ENCODE measurements around the gene SLC16A14. TPM values are rescaled to one million over a fixed set of nuclear protein-coding genes. Genes with fewer than 3 reads are reported as not detected.
"Not testable (repeated sequence)": the region's sequence is repeated elsewhere in the genome, so short reads cannot be mapped to it uniquely, and the experiment has no call there.

Gene SLC16A14, protein sequence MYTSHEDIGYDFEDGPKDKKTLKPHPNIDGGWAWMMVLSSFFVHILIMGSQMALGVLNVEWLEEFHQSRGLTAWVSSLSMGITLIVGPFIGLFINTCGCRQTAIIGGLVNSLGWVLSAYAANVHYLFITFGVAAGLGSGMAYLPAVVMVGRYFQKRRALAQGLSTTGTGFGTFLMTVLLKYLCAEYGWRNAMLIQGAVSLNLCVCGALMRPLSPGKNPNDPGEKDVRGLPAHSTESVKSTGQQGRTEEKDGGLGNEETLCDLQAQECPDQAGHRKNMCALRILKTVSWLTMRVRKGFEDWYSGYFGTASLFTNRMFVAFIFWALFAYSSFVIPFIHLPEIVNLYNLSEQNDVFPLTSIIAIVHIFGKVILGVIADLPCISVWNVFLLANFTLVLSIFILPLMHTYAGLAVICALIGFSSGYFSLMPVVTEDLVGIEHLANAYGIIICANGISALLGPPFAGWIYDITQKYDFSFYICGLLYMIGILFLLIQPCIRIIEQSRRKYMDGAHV
- 0.21 and 0.26 TPM in 2 replicates for total RNA-seq

DNA sequence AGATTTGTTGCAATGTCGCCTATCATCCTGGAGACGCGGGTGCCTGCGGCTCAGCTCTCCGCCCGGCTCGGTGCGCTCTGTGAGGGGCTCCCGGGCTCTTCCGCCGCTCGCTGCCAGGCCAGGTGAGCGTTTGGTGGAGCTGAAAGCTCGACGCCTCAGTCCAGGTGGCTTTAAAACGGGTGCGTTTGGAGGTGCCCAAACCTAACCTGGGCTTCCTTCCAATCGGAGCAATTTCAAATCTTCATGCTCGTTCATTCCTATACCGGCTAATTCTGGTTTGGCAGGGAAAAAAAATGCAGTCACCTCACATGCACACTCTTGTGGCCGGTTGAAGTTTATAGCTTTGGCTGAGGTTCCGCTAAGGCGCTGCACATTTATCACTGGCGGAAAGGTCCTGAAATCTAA is at the start of gene SLC16A14:
TSS of gene SLC16A14 (minus strand) at position 274 of the 405 bp plus-strand sequence. CDS start 9,572 bp downstream, outside the sequence.
- DNase-seq (ENCODE audit: low read depth, low spot score), result peak; percentile 4

DNA sequence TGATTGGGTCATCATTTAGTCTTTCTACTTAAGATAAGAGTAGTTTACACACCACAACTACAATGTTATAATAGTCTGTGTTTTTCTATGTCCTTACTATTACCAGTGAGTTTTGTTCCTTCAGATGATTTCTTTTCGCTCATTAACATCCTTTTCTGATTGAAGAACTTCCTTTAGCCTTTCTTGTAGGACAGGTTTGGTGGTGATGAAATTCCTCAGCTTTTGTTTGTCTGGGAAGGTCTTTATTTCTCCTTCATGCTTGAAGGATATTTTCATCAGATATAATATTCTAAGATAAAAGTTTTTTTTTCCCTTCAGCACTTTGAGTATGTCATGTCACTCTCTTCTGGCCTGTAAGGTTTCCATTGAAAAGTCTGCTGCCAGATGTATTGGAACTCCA is 38.0 kb upstream of the SLC16A14 start:
- DNase-seq (ENCODE audit: low read depth, low spot score), result no peak

DNA sequence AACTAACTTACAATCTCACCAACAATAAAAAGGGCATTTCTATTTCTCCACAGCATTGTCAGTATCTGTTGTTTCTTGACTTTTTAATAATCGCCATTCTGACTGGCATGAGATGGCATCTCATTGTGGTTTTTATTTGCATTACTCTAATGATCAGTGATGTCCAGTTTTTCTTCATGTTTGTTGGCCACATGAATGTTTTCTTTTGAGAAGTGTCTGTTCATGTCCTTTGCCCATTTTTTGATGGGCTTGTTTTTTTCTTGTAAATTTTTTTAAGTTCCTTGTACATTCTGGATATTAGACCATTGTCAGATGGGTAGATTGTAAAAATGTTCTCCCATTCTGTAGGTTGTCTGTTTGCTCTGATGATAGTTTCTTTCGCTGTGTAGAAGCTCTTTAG is 33.2 kb upstream of the SLC16A14 start:
- DNase-seq (ENCODE audit: low read depth, low spot score), result not testable (repeated sequence)

DNA sequence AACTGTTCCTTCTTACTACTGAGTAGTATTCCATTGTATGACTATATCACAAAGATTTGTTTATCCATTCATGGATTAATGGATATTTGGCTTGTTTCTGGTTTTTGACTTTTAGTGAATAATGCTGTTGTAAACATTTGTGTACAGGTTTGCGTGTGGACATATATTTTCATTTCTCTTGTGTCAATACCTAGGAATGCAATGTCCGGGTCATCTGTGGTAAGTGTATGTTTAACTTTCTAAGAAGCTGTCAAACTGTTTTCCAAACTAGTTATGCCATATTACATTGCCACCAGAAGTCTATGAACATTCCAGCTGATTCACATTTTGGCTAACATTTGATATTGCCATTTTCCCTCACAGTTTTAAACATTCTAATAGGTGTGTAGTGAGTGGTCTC is 29.1 kb upstream of the SLC16A14 start:
- DNase-seq (ENCODE audit: low read depth, low spot score), result no peak

DNA sequence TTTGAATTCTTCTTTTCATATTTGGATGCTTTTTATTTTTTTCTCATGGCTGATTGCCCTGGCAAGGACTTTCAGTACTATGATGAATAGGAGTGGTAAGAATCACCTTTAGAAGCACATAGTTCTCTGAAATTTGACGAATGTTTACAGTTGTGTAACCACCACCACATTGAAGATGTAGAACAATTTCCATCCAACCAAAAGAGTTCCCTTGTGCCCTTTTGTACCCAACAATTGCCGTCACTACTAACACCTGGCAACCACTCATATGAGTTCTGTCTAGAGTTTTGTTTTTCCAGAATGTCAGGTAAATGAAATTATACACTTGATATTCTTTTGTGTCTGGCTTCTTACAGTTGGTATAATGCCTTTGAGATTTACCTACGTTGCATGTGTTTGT is 28.7 kb upstream of the SLC16A14 start:
- no peak for DNase-seq (ENCODE audit: low read depth, low spot score)

DNA sequence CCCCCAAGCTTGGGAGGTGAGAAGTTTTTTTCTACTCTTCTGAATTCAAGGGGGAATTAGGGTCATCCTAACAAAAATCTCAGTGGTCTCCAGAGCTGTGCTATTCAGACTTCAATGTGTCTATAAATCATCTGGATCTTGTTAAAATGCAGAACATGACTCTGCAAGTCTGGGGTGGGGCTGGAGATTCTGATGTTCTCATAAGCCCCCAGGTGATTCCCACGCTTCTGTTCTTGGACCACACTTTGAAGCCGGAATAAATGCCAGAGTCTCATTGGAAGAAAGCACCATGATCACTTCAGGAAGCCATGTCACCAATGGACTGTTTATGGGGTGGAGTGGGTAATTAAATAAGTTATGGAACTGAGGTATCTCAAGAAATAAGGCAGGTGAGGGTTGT is 22.2 kb upstream of the SLC16A14 start:
- no peak for DNase-seq (ENCODE audit: low read depth, low spot score)

DNA sequence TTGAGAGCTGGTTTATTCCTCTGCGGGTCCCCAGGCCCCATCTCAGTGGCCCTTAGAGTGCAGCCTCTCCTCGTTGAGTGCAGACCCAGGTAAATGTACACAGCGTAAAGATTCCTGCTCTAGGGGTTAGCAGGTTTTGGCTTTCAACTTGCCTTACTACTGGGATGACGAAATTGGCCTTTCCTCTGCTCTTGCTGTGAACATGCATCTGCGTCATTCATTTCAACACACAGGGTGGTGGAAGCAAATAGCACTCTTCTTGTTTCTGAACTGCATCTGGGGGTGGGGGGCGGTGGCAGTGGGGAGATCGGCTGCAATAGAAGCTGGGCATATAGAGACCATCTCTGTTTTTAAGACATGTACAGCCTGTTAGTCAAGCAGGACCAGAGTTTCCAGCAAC is 16.5 kb upstream of the SLC16A14 start:
- no peak for DNase-seq (ENCODE audit: low read depth, low spot score)

DNA sequence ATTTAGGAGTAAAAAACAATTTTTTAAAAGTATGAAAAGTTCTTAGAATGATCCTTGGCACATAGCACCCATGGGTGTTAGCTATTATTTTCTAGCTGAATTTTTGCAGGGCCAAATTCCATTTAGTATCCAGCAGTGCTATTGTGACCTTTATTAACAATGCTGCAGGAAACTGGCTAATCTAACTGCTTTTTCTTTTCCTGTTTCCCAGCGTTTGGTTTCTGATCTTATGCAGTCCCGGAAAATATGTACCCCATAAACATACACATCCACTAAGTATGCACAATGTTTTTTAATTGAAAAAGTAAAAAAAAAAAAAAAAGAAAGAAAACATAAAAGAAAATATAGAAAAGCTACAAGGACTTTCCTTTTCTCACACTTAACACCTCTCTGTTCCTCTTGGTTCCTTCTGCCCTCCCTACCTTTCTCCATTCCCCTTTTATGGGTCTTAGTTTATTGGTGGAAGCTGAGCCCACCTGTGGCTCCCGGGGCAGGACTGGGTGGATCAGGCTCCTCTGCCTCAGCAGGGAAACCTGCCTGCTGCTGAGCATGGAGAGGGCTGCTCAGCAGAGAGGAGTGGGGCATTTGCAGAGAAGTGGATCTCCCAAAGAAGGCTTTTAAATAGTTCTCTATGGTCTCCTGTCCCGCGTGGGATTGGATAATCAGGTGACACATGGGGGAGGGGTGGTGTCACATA is 9.3 kb upstream of the SLC16A14 start:
- peak; percentile 41 for DNase-seq (ENCODE audit: low read depth, low spot score)

DNA sequence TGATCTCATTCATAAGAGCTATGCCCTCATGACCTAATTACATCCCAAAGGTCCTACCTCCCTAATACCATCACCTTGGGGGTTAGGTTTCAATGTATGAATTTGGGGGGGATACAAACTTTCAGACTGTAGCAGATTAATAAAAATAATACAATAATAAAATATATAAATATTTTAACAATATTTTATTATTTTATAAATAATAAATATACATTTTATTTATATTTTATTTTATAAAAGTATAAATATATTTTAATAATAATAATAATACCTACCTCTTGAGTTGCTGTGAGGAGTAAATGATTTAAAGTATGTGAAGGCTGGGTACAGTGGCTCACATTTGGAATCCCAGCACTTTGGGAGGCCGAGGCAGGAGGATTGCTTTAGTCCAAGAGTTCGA is 8.1 kb upstream of the SLC16A14 start:
- DNase-seq (ENCODE audit: low read depth, low spot score), result no peak

DNA sequence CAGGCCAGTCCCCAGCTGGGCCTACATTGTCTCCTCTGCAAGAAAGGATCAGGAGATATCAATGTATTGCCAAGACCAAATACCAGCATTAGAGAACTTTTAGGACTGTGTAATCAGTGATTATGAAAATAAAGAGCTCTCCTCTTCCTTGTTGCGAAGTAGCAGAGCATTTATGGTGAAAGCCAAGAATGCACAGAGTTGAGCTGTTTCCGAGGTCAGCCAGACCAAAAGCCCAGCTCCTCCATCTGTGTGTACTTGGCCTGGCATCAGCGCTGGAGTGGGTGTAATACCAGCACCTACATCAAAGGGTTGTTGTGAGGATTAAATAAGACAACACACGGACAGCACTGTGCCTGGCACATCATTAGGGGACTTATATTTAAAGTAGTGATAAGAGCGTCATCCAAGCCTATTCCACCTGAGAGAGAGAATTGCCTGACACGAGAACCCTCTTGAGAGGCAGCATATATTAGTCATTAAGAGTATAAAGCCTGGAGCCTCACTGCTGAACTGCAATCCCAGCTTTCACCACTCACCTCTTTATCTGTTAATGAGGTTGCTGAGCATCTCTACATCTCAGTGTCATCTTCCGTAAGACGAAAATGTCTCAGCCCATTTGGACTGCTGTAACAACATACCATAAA is 7.4 kb upstream of the SLC16A14 start:
- DNase-seq (ENCODE audit: low read depth, low spot score), result no peak

DNA sequence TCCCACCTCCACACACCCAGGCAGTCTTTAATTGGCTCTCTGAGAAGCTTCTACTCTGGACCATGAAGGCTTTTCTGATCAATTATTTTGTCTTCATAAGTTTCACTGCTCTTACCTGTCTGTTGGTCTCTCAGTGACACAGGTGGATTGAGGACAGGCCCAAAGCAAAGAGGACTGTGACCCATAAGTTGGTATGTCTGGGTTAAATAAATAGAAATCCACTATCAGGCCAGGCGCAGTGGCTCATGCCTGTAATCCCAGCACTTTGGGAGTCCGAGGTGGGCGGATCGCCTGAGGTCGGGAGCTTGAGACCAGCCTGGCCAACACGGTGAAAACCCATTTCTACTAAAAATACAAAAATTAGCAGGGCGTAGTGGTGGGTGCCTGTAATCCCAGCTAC is 2.7 kb upstream of the SLC16A14 start:
- no peak for DNase-seq (ENCODE audit: low read depth, low spot score)

DNA sequence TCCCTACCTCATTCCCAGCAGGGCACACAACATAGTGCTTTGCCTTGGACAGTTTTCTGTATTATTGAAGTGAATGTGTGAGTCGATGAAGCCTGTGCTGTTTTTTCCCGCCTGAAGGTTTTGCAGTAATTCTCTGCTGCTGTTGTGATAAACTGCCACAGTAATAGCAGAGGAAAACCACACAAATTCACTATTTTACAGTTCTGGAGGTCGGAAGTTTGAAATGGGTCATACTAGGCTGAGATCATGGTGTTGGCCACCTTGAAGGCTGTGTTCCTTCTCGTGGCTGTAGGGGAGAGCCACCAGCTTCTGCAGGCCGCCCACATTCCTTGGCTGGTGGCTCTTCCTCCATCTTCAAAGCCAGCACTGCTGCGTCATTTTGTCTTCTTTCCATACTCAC is 678 bp upstream of the SLC16A14 start:
- no peak for DNase-seq (ENCODE audit: low read depth, low spot score)

DNA sequence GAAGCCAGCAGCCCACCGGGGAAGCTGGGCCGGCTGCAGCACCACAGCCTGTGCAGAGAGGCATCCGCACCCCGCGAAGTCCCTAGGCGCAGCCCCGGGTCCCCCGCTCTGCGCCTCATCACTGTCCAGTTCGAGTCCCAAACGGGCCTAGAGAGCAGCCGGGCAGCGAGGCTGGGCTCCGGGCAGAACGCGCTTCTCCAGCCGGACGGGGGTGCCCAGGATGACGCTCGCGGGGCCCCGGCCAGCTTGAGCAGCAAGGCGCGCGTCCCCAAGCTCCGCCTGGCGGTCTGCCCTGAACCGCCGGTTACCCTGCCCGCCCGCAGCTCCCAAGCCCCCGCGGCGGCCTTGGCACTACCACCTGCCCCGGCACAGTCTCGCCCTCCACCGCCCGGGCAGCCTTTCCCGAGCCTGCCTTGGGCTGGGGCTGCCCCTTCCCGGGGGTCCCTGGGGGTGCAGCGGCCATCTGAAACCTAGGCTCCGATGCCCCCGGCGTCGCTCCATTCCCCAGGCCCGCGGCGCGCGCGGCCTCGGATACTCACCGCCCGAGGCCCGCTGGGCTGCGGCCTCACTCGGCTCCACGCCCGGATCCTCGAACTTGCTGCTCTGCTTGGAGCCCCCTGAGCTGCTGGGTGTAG is 591 bp downstream of the SLC16A14 start:
- no peak for DNase-seq (ENCODE audit: low read depth, low spot score)

DNA sequence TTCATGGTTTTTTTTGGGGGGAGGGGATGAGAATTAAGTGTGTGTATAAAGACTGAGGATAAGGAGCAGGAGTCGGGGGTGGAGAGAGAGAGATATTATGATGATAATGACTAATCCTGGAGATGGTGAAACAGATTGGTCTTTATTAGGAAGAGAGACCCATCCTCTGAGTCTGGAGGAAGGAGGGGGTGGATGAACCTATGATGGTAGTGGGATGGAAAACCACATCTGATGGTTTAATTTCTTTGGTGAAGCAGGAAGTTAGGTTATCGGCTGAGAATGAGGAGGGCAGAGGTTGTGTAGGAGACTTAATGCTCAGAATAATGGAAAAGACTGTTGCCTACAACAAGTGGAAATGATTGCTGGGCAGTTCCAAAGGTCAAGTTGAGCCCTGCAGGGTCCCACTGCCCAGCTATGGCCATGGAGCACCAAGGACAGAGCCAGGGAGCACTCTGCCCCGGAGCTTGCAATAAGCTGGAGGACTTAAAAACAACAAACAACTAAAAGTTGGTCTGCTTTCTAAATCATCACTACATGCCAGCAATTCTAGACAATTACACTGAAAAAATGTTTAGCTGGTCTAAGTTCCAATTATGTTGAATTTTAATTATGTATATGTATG is 7.9 kb downstream of the SLC16A14 start:
- no peak for DNase-seq (ENCODE audit: low read depth, low spot score)

DNA sequence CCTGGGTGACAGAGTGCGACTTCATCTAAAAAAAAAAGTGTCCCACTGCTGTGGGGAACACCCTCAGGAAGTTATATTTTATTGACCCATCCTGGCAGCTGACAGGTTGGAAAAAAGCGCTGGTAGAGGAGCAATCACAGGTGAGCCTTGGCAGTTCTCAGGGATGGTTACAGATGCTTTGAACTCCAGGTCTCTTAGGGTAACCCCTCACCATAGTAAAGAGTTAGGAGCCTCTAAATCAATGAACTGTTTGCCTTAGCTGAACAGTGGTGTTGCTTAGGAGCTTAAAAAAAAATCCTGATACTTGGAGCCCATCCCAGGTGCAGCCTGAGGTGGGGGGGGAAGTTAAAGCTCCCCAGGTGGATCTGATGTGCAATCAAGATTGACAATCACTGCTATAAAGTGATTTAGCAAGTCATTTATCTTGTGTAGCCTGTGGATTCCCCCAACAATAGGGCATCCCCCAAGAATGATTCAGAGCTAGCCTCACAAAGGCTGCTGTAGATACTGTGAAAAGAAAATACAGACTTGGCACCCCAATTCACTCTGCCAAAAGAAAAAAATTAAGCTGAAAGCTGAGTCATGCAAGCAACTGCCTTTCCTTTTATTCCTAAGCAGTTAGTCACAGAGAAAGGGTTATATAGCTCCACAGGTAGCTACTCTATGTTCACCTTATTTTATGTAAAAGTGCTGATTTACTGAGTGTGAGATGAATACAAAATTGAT is 14.8 kb downstream of the SLC16A14 start:
- DNase-seq (ENCODE audit: low read depth, low spot score), result no peak

DNA sequence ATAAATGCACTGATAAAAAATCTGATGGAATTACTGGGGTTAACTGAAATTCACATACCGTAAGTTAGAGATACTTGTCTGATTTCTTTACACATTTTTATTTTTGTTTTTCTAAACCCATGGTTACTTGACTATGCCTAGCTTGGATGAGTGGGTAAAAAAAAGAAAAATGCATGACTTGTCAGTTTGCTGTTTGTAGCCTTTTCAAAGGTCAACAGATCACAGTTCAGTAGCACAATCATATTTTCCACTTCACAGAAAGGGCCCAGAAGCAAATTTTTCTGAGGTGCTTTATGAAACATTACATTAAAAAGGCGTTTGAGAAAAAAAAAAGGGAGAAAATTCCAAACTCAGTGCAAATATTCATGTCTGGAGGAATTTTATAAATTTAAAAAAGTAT is 16.4 kb downstream of the SLC16A14 start:
- DNase-seq (ENCODE audit: low read depth, low spot score), result no peak

DNA sequence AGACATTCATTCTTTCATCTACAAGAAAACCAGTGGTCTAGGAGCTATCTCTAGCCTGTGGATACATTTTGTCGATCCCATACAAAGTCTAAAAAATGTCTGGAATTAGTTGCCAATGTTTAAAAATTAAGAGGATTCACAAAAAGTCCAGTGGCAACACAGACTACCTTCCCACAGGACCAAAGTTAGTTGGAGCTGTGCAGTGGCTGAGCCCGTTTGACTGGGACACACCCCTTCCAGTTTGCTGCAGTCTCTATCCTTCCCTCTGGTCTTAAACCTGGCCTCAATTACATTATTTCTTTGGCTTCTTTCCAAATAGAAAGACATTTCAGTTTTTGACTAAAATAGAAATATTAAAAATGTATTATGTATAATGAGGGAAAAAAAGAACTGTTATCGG is 18.6 kb downstream of the SLC16A14 start:
- no peak for DNase-seq (ENCODE audit: low read depth, low spot score)

DNA sequence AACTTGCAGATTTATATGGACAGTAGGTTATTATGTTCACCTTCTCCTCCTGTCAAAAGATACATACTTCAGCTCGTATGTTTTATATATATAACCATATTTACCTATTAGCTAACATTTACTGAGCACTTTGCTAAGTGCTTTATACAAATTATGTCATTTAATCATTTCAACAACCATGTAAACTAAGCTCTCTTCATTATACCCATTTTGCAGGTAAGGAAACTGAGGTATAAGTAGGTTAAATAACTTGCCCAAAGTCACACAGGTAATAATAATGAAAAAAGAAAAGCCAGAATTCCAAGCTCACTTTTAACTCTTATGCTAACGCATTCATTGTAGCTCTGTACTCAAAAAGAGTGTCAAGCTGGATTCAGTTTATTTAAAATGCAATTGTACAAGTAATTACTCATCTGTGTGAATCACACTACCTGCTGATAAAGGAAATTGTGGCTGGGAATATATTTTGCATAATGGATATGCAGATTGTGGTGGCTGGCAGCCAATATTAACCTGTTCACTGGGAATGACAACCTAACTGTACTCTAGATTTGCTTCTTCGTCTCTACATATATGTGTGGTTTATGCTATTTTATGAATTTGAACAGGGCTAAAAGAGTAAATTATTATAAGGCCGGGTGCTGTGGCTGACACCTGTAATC is 20.6 kb downstream of the SLC16A14 start:
- DNase-seq (ENCODE audit: low read depth, low spot score), result no peak

DNA sequence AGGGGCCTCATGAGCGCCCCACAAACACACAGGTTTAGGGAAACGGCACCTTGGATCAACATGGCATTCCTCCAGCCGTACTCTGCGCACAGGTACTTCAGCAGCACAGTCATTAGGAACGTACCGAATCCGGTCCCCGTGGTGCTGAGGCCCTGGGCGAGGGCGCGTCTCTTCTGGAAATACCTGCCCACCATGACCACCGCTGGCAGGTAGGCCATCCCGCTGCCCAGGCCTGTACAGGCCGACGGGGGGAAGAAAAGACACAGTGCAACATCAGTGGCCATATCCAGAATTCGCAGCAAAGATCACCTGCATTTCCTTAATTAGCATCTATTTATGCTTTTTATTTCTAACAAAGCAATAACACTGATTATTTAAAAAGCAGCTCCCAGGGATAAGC is 22.2 kb downstream of the SLC16A14 start:
- DNase-seq (ENCODE audit: low read depth, low spot score), result no peak

DNA sequence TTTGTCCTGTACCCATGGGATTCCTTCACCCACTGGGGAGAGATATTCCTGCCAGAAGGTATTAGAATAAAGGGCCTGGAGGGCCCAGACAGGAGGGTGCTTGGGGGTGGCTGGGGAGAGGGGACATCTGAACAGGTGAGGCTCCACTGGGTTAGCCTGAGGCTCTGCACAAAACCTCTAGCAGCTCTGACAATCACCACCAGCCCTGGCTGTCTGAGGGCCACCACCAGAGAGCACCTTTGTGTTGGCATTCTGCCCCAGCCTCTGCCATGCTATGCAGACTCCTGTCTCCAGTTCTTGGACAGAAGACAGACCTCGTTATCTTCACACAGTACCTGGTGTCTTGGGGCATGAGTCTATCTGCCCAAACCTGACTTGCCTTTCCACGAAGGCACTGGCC is 25.3 kb downstream of the SLC16A14 start:
- no peak for DNase-seq (ENCODE audit: low read depth, low spot score)
